H1 (cell line): ENCODE data around the gene RREB1. TPM values are rescaled to one million over a fixed set of nuclear protein-coding genes. Genes with fewer than 3 reads are reported as not detected.

Experiments used
- ASH2L ChIP-seq: fragments of 200-600, 300-600 bp; sonication (generic); IDR thresholded peaks from one replicate; pipeline ENCODE4 v1.7.1; 2017; ENCODE audit warnings: low read length
- GABPA ChIP-seq: IDR thresholded peaks from 2 replicates; pipeline ENCODE4 v1.6.1; 2011; ENCODE audit warnings: mild to moderate bottlenecking, low read length, moderate library complexity, borderline replicate concordance; ENCODE audit not compliant: insufficient read depth
- GTF2F1 ChIP-seq: IDR thresholded peaks from 2 replicates; pipeline ENCODE4 v1.6.1; 2012; ENCODE audit warnings: low read depth, low read length, improper control_type of control experiment, borderline replicate concordance
- NANOG ChIP-seq: IDR thresholded peaks from 2 replicates; pipeline ENCODE4 v1.6.1; 2011; ENCODE audit warnings: low read length, low read depth, mild to moderate bottlenecking, inconsistent platforms; ENCODE audit not compliant: insufficient read depth, poor library complexity, severe bottlenecking
- RBBP5 ChIP-seq: IDR thresholded peaks from 2 replicates; pipeline ENCODE4 v1.7.1; 2012; ENCODE audit warnings: low read depth, mild to moderate bottlenecking, inconsistent platforms, low read length, moderate library complexity, borderline replicate concordance
- SUZ12 ChIP-seq: fragments of 200-600 bp; sonication (generic); IDR thresholded peaks from 2 replicates; pipeline ENCODE4 v1.6.1; 2012; ENCODE audit warnings: mild to moderate bottlenecking, inconsistent platforms, low read length, moderate library complexity, mixed read lengths
- TCF12 ChIP-seq: IDR thresholded peaks from 2 replicates; pipeline ENCODE4 v1.6.1; 2011; ENCODE audit warnings: low read depth, mild to moderate bottlenecking, low read length
- polyA plus RNA-seq, 7 experiments: library from polyadenylated mRNA; depleted of rRNA in 3 of 7; stranded (reverse) in 5 of 7; unstranded in 2 of 7; fragments of >200 nt in 5 of 7; fragments of 200-250 nt in 2 of 7; gene quantifications; 1 replicate in 5 of 7; 2 replicates in 1 of 7; 4 replicates in 1 of 7; pipeline versions ENCODE4 v1.2.1 to v1.2.3, GENCODE V29; 2011 to 2013; ENCODE audit warnings: missing spikeins in 2 of 7, mixed read lengths in 2 of 7
- total RNA-seq: library from RNA; stranded (reverse); fragmentation: NEBNext Ultra II Directional; extraction: Animal tissue kit (Norgen Biotek cat#: 25700); gene quantifications from 2 replicates; pipeline ENCODE4 v1.2.1, GENCODE V29; 2021
- TF ChIP-seq, protein P1 (sequence below): fragments of 300-600 bp; sonication (generic); IDR thresholded peaks from 2 replicates; pipeline ENCODE4 v1.7.1; 2012; ENCODE audit warnings: low read length, moderate library complexity, mild to moderate bottlenecking, inconsistent platforms; ENCODE audit not compliant: insufficient replicate concordance

The RREB1 gene
- total and polyA plus RNA-seq, 2 of the 8 experiments (the other 6 are each of a cell fraction or from before 2014, with no cell fraction given), result 3.9 to 34.7 TPM

DNA sequence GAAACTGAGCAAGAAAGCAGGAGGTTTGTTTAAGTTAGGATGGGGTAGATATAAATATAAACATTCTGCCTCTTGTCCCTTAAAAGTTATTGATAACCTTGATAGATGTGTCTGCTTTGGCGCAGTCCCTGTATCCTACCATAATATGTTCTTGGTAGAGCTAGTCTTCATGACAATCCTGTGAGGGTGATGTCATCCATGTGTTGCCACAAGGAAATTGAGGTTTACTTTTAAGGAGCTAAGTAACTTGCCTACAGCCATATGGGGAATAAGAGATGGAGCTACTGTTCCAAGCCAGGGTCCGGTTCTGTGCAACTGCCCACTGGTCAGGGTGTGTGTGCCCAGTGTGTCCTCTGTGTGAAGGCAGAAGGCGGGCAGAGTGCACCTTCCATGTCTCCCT lies 126.8 kb downstream of the RREB1 start (continued):
- TF ChIP-seq, protein P1, sequence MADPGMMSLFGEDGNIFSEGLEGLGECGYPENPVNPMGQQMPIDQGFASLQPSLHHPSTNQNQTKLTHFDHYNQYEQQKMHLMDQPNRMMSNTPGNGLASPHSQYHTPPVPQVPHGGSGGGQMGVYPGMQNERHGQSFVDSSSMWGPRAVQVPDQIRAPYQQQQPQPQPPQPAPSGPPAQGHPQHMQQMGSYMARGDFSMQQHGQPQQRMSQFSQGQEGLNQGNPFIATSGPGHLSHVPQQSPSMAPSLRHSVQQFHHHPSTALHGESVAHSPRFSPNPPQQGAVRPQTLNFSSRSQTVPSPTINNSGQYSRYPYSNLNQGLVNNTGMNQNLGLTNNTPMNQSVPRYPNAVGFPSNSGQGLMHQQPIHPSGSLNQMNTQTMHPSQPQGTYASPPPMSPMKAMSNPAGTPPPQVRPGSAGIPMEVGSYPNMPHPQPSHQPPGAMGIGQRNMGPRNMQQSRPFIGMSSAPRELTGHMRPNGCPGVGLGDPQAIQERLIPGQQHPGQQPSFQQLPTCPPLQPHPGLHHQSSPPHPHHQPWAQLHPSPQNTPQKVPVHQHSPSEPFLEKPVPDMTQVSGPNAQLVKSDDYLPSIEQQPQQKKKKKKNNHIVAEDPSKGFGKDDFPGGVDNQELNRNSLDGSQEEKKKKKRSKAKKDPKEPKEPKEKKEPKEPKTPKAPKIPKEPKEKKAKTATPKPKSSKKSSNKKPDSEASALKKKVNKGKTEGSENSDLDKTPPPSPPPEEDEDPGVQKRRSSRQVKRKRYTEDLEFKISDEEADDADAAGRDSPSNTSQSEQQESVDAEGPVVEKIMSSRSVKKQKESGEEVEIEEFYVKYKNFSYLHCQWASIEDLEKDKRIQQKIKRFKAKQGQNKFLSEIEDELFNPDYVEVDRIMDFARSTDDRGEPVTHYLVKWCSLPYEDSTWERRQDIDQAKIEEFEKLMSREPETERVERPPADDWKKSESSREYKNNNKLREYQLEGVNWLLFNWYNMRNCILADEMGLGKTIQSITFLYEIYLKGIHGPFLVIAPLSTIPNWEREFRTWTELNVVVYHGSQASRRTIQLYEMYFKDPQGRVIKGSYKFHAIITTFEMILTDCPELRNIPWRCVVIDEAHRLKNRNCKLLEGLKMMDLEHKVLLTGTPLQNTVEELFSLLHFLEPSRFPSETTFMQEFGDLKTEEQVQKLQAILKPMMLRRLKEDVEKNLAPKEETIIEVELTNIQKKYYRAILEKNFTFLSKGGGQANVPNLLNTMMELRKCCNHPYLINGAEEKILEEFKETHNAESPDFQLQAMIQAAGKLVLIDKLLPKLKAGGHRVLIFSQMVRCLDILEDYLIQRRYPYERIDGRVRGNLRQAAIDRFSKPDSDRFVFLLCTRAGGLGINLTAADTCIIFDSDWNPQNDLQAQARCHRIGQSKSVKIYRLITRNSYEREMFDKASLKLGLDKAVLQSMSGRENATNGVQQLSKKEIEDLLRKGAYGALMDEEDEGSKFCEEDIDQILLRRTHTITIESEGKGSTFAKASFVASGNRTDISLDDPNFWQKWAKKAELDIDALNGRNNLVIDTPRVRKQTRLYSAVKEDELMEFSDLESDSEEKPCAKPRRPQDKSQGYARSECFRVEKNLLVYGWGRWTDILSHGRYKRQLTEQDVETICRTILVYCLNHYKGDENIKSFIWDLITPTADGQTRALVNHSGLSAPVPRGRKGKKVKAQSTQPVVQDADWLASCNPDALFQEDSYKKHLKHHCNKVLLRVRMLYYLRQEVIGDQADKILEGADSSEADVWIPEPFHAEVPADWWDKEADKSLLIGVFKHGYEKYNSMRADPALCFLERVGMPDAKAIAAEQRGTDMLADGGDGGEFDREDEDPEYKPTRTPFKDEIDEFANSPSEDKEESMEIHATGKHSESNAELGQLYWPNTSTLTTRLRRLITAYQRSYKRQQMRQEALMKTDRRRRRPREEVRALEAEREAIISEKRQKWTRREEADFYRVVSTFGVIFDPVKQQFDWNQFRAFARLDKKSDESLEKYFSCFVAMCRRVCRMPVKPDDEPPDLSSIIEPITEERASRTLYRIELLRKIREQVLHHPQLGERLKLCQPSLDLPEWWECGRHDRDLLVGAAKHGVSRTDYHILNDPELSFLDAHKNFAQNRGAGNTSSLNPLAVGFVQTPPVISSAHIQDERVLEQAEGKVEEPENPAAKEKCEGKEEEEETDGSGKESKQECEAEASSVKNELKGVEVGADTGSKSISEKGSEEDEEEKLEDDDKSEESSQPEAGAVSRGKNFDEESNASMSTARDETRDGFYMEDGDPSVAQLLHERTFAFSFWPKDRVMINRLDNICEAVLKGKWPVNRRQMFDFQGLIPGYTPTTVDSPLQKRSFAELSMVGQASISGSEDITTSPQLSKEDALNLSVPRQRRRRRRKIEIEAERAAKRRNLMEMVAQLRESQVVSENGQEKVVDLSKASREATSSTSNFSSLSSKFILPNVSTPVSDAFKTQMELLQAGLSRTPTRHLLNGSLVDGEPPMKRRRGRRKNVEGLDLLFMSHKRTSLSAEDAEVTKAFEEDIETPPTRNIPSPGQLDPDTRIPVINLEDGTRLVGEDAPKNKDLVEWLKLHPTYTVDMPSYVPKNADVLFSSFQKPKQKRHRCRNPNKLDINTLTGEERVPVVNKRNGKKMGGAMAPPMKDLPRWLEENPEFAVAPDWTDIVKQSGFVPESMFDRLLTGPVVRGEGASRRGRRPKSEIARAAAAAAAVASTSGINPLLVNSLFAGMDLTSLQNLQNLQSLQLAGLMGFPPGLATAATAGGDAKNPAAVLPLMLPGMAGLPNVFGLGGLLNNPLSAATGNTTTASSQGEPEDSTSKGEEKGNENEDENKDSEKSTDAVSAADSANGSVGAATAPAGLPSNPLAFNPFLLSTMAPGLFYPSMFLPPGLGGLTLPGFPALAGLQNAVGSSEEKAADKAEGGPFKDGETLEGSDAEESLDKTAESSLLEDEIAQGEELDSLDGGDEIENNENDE, result no peak
- no peak for TF ChIP-seq SUZ12
- TF ChIP-seq TCF12, result no peak
- TF ChIP-seq GABPA, result no peak
- no peak for TF ChIP-seq ASH2L
- TF ChIP-seq GTF2F1, result no peak
- no peak for TF ChIP-seq RBBP5
- no peak for TF ChIP-seq NANOG
